H1 (cell line): Measurements from ENCODE around the gene LEMD2. TPM values are rescaled to one million over a fixed set of nuclear protein-coding genes. Genes with fewer than 3 reads are reported as not detected.

Experiments used
- CTCF ChIA-PET: fragments of 300-600 bp; sonication (Branson Sonifier 250); formaldehyde crosslinking; loops from one replicate; lab custom pipeline; 2021; ENCODE audit not compliant: partially characterized antibody; lab: Charles Lee
- POLR2A ChIA-PET: fragments of 300-600 bp; sonication (Branson Sonifier 250); formaldehyde crosslinking; loops from one replicate; lab custom pipeline; 2021; ENCODE audit warnings: inconsistent platforms; ENCODE audit not compliant: partially characterized antibody; lab: Charles Lee
- DNase-seq, 2 experiments: peaks; one replicate each; pipeline versions ENCODE4 v3.0.0 to v3.0.0-alpha.2; 2010 to 2022; ENCODE audit warnings: low spot score in 2 of 2, low read depth in 1 of 2, mixed read lengths in 1 of 2
- FAIRE-seq: peaks from 2 replicates; lab custom pipeline; 2011; peaks lifted over from hg19 to GRCh38; lab: Jason Lieb, UNC
- H2AFZ ChIP-seq: 2 replicates; pipeline ENCODE4 v1.8.1; 2012; ENCODE audit warnings: low read length, inconsistent platforms
- H2AK5ac ChIP-seq: 2 replicates; pipeline ENCODE4 v1.6.1; 2013; ENCODE audit warnings: low read depth, low read length
- H2BK120ac ChIP-seq: replicated peaks from 2 replicates; pipeline ENCODE3; 2013; ENCODE audit warnings: low read depth, low read length, inconsistent platforms
- H2BK12ac ChIP-seq: 2 replicates; pipeline ENCODE4 v1.6.1; 2013; ENCODE audit warnings: low read depth, low read length
- H2BK15ac ChIP-seq: 2 replicates; pipeline ENCODE4 v1.6.1; 2013; ENCODE audit warnings: low read length
- H2BK20ac ChIP-seq: 2 replicates; pipeline ENCODE4 v1.6.1; 2013; ENCODE audit warnings: low read length
- H2BK5ac ChIP-seq: 2 replicates; pipeline ENCODE4 v1.6.1; 2013; ENCODE audit warnings: low read depth, low read length
- H3K14ac ChIP-seq: 2 replicates; pipeline ENCODE4 v1.6.1; 2013; ENCODE audit warnings: inconsistent platforms; ENCODE audit not compliant: insufficient read length
- H3K18ac ChIP-seq: 2 replicates; pipeline ENCODE4 v1.6.1; 2013; ENCODE audit warnings: low read length; ENCODE audit errors: extremely low read depth
- H3K23ac ChIP-seq: 2 replicates; pipeline ENCODE4 v1.6.1; 2013; ENCODE audit warnings: inconsistent platforms; ENCODE audit not compliant: insufficient read length
- H3K23me2 ChIP-seq: 2 replicates; pipeline ENCODE4 v1.6.1; 2013; ENCODE audit warnings: low read depth, low read length
- H3K27ac ChIP-seq: 2 replicates; pipeline ENCODE4 v1.6.1; 2011; ENCODE audit warnings: low read depth, low read length, inconsistent platforms
- H3K27me3 ChIP-seq, 4 experiments: replicated peaks in 1 of 4; 1 replicate in 1 of 4; 2 replicates in 3 of 4; pipeline versions ENCODE4 v1.6.1 to v1.8.1; 2011 to 2013; ENCODE audit warnings: low read length in 3 of 4, mild to moderate bottlenecking in 3 of 4, inconsistent platforms in 2 of 4, mixed read lengths in 2 of 4, moderate library complexity in 1 of 4; ENCODE audit not compliant: control insufficient read depth in 3 of 4, insufficient read depth in 3 of 4; ENCODE audit errors: extremely low read depth in 1 of 4
- H3K36me3 ChIP-seq, 4 experiments: 2 replicates each; pipeline versions ENCODE4 v1.6.1 to v1.8.1; 2011 to 2013; ENCODE audit warnings: mild to moderate bottlenecking in 4 of 4, low read length in 3 of 4, moderate library complexity in 2 of 4, control low read depth in 1 of 4, inconsistent platforms in 1 of 4; ENCODE audit not compliant: insufficient read depth in 4 of 4, control insufficient read depth in 2 of 4
- H3K4ac ChIP-seq: replicated peaks from 2 replicates; pipeline ENCODE3; 2013; ENCODE audit warnings: low read length, low read depth, mixed read lengths, inconsistent platforms; ENCODE audit not compliant: insufficient read length
- H3K4me1 ChIP-seq, 4 experiments: replicated peaks in 1 of 4; 1 replicate in 1 of 4; 2 replicates in 3 of 4; pipeline versions ENCODE4 v1.6.1 to v1.8.1; 2011 to 2013; ENCODE audit warnings: low read length in 3 of 4, inconsistent platforms in 2 of 4, mixed read lengths in 1 of 4; ENCODE audit not compliant: insufficient read depth in 4 of 4, control insufficient read depth in 3 of 4
- H3K4me2 ChIP-seq, 2 experiments: 2 replicates each; pipeline versions ENCODE4 v1.6.1 to v1.8.1; 2011 to 2013; ENCODE audit warnings: low read depth in 2 of 2, low read length in 2 of 2, control low read depth in 1 of 2, inconsistent platforms in 1 of 2, mild to moderate bottlenecking in 1 of 2; ENCODE audit not compliant: insufficient read depth in 1 of 2
- H3K4me3 ChIP-seq, 4 experiments: fragments of 200-600, 300-600 bp in 1 of 4; sonication (generic), shearing (Covaris generic), sonication (Bioruptor Twin) in 1 of 4; 2 replicates each; pipeline versions ENCODE4 v1.5.1 to v1.8.1; 2011 to 2016; ENCODE audit warnings: low read length in 4 of 4, low read depth in 3 of 4, control low read depth in 2 of 4, inconsistent platforms in 2 of 4, mild to moderate bottlenecking in 2 of 4, mixed read lengths in 1 of 4, moderate library complexity in 1 of 4; ENCODE audit not compliant: insufficient read depth in 2 of 4; ENCODE audit errors: extremely low read depth in 1 of 4
- H3K56ac ChIP-seq: replicated peaks from 2 replicates; pipeline ENCODE3; 2013; ENCODE audit warnings: low read depth, mild to moderate bottlenecking, mixed read lengths, low read length, inconsistent platforms; ENCODE audit not compliant: insufficient read length
- H3K79me1 ChIP-seq: 2 replicates; pipeline ENCODE4 v1.6.1; 2013; ENCODE audit warnings: low read depth, low read length, control low read depth
- H3K79me2 ChIP-seq, 2 experiments: 2 replicates each; pipeline versions ENCODE4 v1.6.1 to v1.8.1; 2012 to 2013; ENCODE audit warnings: low read length in 2 of 2, mild to moderate bottlenecking in 2 of 2, inconsistent platforms in 1 of 2; ENCODE audit not compliant: insufficient read depth in 2 of 2, control insufficient read depth in 1 of 2
- H3K9ac ChIP-seq, 4 experiments: replicated peaks in 1 of 4; 1 replicate in 1 of 4; 2 replicates in 3 of 4; pipeline versions ENCODE4 v1.6.1 to v1.8.1; 2011 to 2013; ENCODE audit warnings: low read depth in 3 of 4, low read length in 3 of 4, control low read depth in 2 of 4, mild to moderate bottlenecking in 2 of 4, moderate library complexity in 2 of 4, inconsistent platforms in 1 of 4; ENCODE audit errors: extremely low read depth in 1 of 4
- H3K9me3 ChIP-seq, 2 experiments: 2 replicates each; pipeline versions ENCODE4 v1.6.1 to v1.8.1; 2012 to 2013; ENCODE audit warnings: mild to moderate bottlenecking in 2 of 2, moderate library complexity in 2 of 2, control low read depth in 1 of 2, inconsistent platforms in 1 of 2, low read depth in 1 of 2, low read length in 1 of 2, mixed read lengths in 1 of 2; ENCODE audit not compliant: insufficient read depth in 2 of 2
- H4K20me1 ChIP-seq, 2 experiments: replicated peaks in 1 of 2; 2 replicates each; pipeline versions ENCODE3 to v1.8.1; 2011 to 2013; ENCODE audit warnings: inconsistent platforms in 2 of 2, low read length in 2 of 2, mild to moderate bottlenecking in 1 of 2; ENCODE audit not compliant: insufficient read depth in 2 of 2, control insufficient read depth in 1 of 2
- H4K5ac ChIP-seq: 2 replicates; pipeline ENCODE4 v1.6.1; 2013; ENCODE audit warnings: low read length, low read depth, mixed read lengths, inconsistent platforms; ENCODE audit not compliant: insufficient read length
- H4K8ac ChIP-seq: 2 replicates; pipeline ENCODE4 v1.8.0; 2013; ENCODE audit warnings: mild to moderate bottlenecking, moderate library complexity, low read length, inconsistent platforms; ENCODE audit not compliant: insufficient read depth; ENCODE audit errors: extremely low read depth
- H4K91ac ChIP-seq: replicated peaks from 2 replicates; pipeline ENCODE3; 2013; ENCODE audit warnings: low read length, mixed read lengths, inconsistent platforms; ENCODE audit not compliant: insufficient read length
- BACH1 ChIP-seq: IDR thresholded peaks from 2 replicates; pipeline ENCODE4 v1.6.1; 2012; ENCODE audit warnings: low read length, improper control_type of control experiment
- EGR1 ChIP-seq: IDR thresholded peaks from 2 replicates; pipeline ENCODE4 v1.6.1; 2011; ENCODE audit warnings: low read depth, low read length, borderline replicate concordance
- RAD21 ChIP-seq, 2 experiments: IDR thresholded peaks in 1 of 2; conservative IDR thresholded peaks in 1 of 2; 2 replicates each; pipeline ENCODE4 v1.6.1; 2011; ENCODE audit warnings: low read depth in 2 of 2, low read length in 2 of 2, improper control_type of control experiment in 1 of 2, inconsistent platforms in 1 of 2, mild to moderate bottlenecking in 1 of 2, moderate library complexity in 1 of 2
- SP2 ChIP-seq: IDR thresholded peaks from 2 replicates; pipeline ENCODE4 v1.6.1; 2012; ENCODE audit warnings: mild to moderate bottlenecking, low read length, inconsistent platforms
- SRF ChIP-seq: IDR thresholded peaks from 2 replicates; pipeline ENCODE4 v1.6.1; 2011; ENCODE audit warnings: mild to moderate bottlenecking, low read depth, low read length, moderate library complexity
- TAF7 ChIP-seq: optimal IDR thresholded peaks from 2 replicates; pipeline ENCODE3; 2011; ENCODE audit warnings: low read depth, mild to moderate bottlenecking, inconsistent platforms, low read length, moderate library complexity, borderline replicate concordance
- WGBS, 2 experiments: shearing (Covaris generic) in 1 of 2; methylation state at CpG; one replicate each; pipeline versions ENCODE4 v1.1.6 to v1.1.7; 2013 to 2015; ENCODE audit warnings: low lambda C conversion rate in 2 of 2, mixed read lengths in 2 of 2, inconsistent platforms in 1 of 2, low coverage in 1 of 2, missing lambda C conversion rate in 1 of 2; ENCODE audit not compliant: insufficient replicate concordance in 2 of 2, insufficient coverage in 1 of 2, insufficient read length in 1 of 2; ENCODE audit errors: extremely low coverage in 1 of 2, missing lambda C conversion rate in 1 of 2; 5-methylcytosine and 5-hydroxymethylcytosine counted together
- polyA plus RNA-seq, 7 experiments: library from polyadenylated mRNA; depleted of rRNA in 3 of 7; stranded (reverse) in 5 of 7; unstranded in 2 of 7; fragments of >200 nt in 5 of 7; fragments of 200-250 nt in 2 of 7; gene quantifications; 1 replicate in 5 of 7; 2 replicates in 1 of 7; 4 replicates in 1 of 7; pipeline versions ENCODE4 v1.2.1 to v1.2.3, GENCODE V29; 2011 to 2013; ENCODE audit warnings: missing spikeins in 2 of 7, mixed read lengths in 2 of 7
- total RNA-seq: library from RNA; stranded (reverse); fragmentation: NEBNext Ultra II Directional; extraction: Animal tissue kit (Norgen Biotek cat#: 25700); gene quantifications from 2 replicates; pipeline ENCODE4 v1.2.1, GENCODE V29; 2021
- TF ChIP-seq, protein P1 (sequence below): IDR thresholded peaks from 2 replicates; pipeline ENCODE4 v1.6.1; 2011; ENCODE audit warnings: low read length, improper control_type of control experiment
- TF ChIP-seq, protein P2 (sequence below): IDR thresholded peaks from 2 replicates; pipeline ENCODE4 v1.6.1; 2012; ENCODE audit warnings: inconsistent platforms
- TF ChIP-seq, protein P3 (sequence below): IDR thresholded peaks from 2 replicates; pipeline ENCODE4 v1.6.1; 2011; ENCODE audit warnings: low read depth, mild to moderate bottlenecking, low read length; ENCODE audit not compliant: insufficient read depth
- TF ChIP-seq, protein P4 (sequence below): IDR thresholded peaks from 2 replicates; pipeline ENCODE4 v1.6.1; 2012; ENCODE audit warnings: inconsistent platforms

LEMD2 gene
- total and polyA plus RNA-seq, 2 of the 8 experiments (the other 6 are each of a cell fraction or from before 2014, with no cell fraction given), result 32.7 to 57.3 TPM

DNA sequence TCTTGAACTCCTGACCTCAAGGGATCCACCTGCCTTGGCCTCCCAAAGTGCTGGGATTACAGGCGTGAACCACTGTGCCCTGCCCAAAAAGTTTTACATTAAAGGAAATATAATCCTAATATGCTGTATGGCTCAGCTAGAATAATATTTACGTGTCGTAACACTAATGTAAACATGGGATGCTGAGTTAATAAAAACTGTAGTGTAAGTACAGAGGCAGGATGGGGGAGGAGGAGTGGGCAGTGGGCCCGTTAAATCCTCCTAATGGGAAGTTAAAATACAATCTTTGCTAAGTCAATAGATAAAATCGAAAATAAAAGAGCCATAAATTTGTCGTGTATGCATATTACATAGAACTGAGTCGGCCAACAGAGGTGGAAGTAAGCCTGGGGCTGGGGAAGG is 30.1 kb downstream of the LEMD2 start:
- Histone ChIP-seq H3K23ac (no peak overlapping the region), H3K79me2 (no peaks in the 10 kb centered on the region), H3K4me2 (no peak overlapping the region), H3K4ac (no peak overlapping the region), H3K23me2 (no peaks in the 10 kb centered on the region), H3K4me1 (peaks cover 0 to 8% (median 3%) of the 10 kb centered on the region in 4 experiments; a peak in 4 of 7 replicates), H3K36me3 (no peaks in the 10 kb centered on the region), H4K5ac (no peak overlapping the region), H3K4me3 (no peak overlapping the region), H2AFZ (no peak overlapping the region), H4K20me1 (no peaks in the 10 kb centered on the region), H2AK5ac (no peak overlapping the region), H3K9me3 (no peaks in the 10 kb centered on the region), H3K27me3 (no peaks in the 10 kb centered on the region), H2BK12ac (no peak overlapping the region), H2BK5ac (no peak overlapping the region), H3K56ac (no peak overlapping the region), H3K9ac (no peak overlapping the region), H2BK20ac (no peak overlapping the region), H3K18ac (no peak overlapping the region), H4K91ac (no peak overlapping the region), H2BK15ac (no peak overlapping the region), H3K79me1 (no peaks in the 10 kb centered on the region), H4K8ac (no peak overlapping the region), H3K14ac (no peak overlapping the region), H3K27ac (no peak overlapping the region), H2BK120ac (no peak overlapping the region)
- DNase-seq (no peak), FAIRE-seq (no peak)
- TF ChIP-seq, protein P1, sequence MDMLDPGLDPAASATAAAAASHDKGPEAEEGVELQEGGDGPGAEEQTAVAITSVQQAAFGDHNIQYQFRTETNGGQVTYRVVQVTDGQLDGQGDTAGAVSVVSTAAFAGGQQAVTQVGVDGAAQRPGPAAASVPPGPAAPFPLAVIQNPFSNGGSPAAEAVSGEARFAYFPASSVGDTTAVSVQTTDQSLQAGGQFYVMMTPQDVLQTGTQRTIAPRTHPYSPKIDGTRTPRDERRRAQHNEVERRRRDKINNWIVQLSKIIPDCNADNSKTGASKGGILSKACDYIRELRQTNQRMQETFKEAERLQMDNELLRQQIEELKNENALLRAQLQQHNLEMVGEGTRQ, result no peak
- TF ChIP-seq, protein P2, sequence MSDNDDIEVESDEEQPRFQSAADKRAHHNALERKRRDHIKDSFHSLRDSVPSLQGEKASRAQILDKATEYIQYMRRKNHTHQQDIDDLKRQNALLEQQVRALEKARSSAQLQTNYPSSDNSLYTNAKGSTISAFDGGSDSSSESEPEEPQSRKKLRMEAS, result no peak
- TF ChIP-seq, protein P3, sequence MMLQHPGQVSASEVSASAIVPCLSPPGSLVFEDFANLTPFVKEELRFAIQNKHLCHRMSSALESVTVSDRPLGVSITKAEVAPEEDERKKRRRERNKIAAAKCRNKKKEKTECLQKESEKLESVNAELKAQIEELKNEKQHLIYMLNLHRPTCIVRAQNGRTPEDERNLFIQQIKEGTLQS, result no peak
- no peak for TF ChIP-seq RAD21 (IDR thresholded peaks at IDR 0.05 in 1 of 2, conservative IDR thresholded peaks at IDR 0.05 in 1 of 2; ENCODE audit: low read depth in 2 of 2, low read length in 2 of 2)
- no peak for TF ChIP-seq TAF7
- no peak for TF ChIP-seq EGR1
- TF ChIP-seq SRF, result no peak
- TF ChIP-seq SP2, result no peak
- TF ChIP-seq BACH1, result no peak
- TF ChIP-seq, protein P4, sequence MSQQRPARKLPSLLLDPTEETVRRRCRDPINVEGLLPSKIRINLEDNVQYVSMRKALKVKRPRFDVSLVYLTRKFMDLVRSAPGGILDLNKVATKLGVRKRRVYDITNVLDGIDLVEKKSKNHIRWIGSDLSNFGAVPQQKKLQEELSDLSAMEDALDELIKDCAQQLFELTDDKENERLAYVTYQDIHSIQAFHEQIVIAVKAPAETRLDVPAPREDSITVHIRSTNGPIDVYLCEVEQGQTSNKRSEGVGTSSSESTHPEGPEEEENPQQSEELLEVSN, result no peak
- POLR2A ChIA-PET, result no interaction called here
- WGBS, 2 experiments, result 93% methylated on average over 7 of the region's 7 CpGs; no CpG with 5 or more reads in 1 of the 2 experiments
- CTCF ChIA-PET, result interaction anchor here (1.5 to 12.1 kb wide), 4 partner anchors 11 to 270 kb away, joined by 3 to 171 read pairs (median 80); partner anchors contain the start of gene IP6K3
